ENCODE measurements around the gene ELL. TPM values are rescaled to one million over a fixed set of nuclear protein-coding genes. Genes with fewer than 3 reads are reported as not detected.
"Not testable (repeated sequence)": the region's sequence is repeated elsewhere in the genome, so short reads cannot be mapped to it uniquely, and the experiment has no call there.

The ELL gene
- total and polyA plus RNA-seq, 9 of the 15 experiments (the other 6 are each of a cell fraction or from before 2014, with no cell fraction given), result 0.24 to 22.5 (median 4.1) TPM

DNA sequence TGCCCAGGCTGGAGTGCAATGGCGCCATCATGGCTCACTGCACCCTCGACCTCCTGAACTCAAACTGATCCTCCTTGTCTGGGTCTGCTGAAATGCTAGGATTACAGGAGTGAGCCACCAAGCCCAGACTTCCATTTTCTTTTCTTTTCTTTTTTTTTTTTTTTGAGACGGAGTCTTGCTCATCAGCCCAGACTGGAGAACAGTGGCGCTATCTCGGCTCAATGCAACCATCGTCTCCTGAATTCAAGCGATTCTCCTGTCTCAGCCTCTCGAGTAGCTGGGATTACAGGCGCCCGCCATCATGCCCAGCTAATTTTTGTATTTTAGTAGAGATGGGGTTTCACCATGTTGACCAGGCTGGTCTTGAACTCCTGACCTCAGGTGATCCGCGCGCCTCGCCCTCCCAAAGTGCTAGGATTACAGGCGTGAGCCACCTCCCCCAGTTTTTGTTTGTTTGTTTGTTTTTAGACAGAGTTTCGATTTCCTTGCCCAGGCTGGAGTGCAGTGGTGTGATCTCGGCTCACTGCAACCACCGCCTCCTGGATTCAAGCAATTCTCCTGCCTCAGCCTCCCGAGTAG lies 1.1 kb upstream of the ELL start:
- H3K9me1 ChIP-seq (ENCODE audit: control insufficient read depth, insufficient read depth, low read length); CTCF ChIA-PET (ENCODE audit: low intra/inter-chr PET ratio); DNase-seq (ENCODE audit: extremely low read depth in 1 of 4, low spot score in 3 of 4); ATAC-seq; FAIRE-seq; H3K27me3 ChIP-seq (ENCODE audit: control insufficient read depth in 2 of 2, insufficient read depth in 2 of 2, low read length in 2 of 2); in situ Hi-C loops (cut with MboI); H3K9me3 ChIP-seq (replicated peaks; ENCODE audit: control insufficient read depth, insufficient read depth, low read depth, low read length); H3K36me3 ChIP-seq (ENCODE audit: control insufficient read depth, insufficient read depth, low read length): not testable (repeated sequence)
- peak overlapping the region in 1 of 2 experiments; percentile 66; a peak in 2 of 4 replicates for H3K9ac ChIP-seq (ENCODE audit: insufficient read depth in 1 of 2, low read depth in 2 of 2, low read length in 2 of 2)
- H2AFZ ChIP-seq (ENCODE audit: low read depth, low read length), result peak overlapping the region; percentile 73
- intact Hi-C loops (cut with micrococcal nuclease), result loop anchor here (2.0 to 5.0 kb wide), 3 partner anchors 22 to 49 kb away; partner anchors contain the start of genes KXD1 and UBA52
- H3K4me3 ChIP-seq, result peak overlapping the region; percentile 23; the same call in 1 of the 2 replicates
- TSS peak; percentile 87 for BruUV-seq (replicated peaks)
- H3K27ac ChIP-seq (ENCODE audit: extremely low read depth, low read depth, low read length), result peak overlapping the region; percentile 70
- peaks cover 11 to 34% of the 10 kb centered on the region in 2 experiments for H3K4me1 ChIP-seq (replicated peaks in 1 of 2; ENCODE audit: control insufficient read depth in 2 of 2, insufficient read depth in 2 of 2, low read length in 2 of 2)
- 53% methylated on average over 9 of the region's 19 CpGs for WGBS (ENCODE audit: insufficient coverage, low coverage, missing lambda C conversion rate)
- POLR2A ChIA-PET, result interaction anchor here (1.0 to 7.0 kb wide), 3 partner anchors 14 to 242 kb away, joined by 3 to 84 read pairs (median 3); partner anchors contain the start of gene JUND
- peaks cover 11% of the 10 kb centered on the region; the same call in 1 of the 2 replicates for H4K20me1 ChIP-seq (replicated peaks; ENCODE audit: control insufficient read depth, insufficient read depth, low read length)
- H3K79me2 ChIP-seq (ENCODE audit: control insufficient read depth, insufficient read depth, low read length), result peaks cover 39% of the 10 kb centered on the region
- peak overlapping the region; percentile 60 for H3K4me2 ChIP-seq (ENCODE audit: insufficient read depth, low read length)
- TF ChIP-seq TAL1 (IDR thresholded peaks at IDR 0.05), result 0 out of 2 replicates have a peak, but pooled peaks have one; percentile 10
- 0 out of 2 replicates have a peak, but pooled peaks have one; percentile 60 for TF ChIP-seq LARP7 (IDR thresholded peaks at IDR 0.05)
- TF ChIP-seq, protein P1, sequence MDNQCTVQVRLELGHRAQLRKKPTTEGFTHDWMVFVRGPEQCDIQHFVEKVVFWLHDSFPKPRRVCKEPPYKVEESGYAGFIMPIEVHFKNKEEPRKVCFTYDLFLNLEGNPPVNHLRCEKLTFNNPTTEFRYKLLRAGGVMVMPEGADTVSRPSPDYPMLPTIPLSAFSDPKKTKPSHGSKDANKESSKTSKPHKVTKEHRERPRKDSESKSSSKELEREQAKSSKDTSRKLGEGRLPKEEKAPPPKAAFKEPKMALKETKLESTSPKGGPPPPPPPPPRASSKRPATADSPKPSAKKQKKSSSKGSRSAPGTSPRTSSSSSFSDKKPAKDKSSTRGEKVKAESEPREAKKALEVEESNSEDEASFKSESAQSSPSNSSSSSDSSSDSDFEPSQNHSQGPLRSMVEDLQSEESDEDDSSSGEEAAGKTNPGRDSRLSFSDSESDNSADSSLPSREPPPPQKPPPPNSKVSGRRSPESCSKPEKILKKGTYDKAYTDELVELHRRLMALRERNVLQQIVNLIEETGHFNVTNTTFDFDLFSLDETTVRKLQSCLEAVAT (IDR thresholded peaks at IDR 0.05), result peak; percentile 41 to 60; a peak in 1 of 4 replicates
- TF ChIP-seq CC2D1A (IDR thresholded peaks at IDR 0.05), result peak; percentile 78; the same call in 1 of the 2 replicates
- TF ChIP-seq PHF20 (IDR thresholded peaks at IDR 0.05; ENCODE audit: partially characterized antibody), result peak; percentile 28
- 0 out of 2 replicates have a peak, but pooled peaks have one; percentile 76 for TF ChIP-seq PTBP1 (IDR thresholded peaks at IDR 0.05; ENCODE audit: low read depth, low read length)
- peak; percentile 29 for TF ChIP-seq CHD4 (IDR thresholded peaks at IDR 0.05; ENCODE audit: insufficient read depth, insufficient replicate concordance, low read depth, low read length, poor library complexity, severe bottlenecking)
- TF ChIP-seq RCOR1 (IDR thresholded peaks at IDR 0.05; ENCODE audit: borderline replicate concordance in 1 of 2, low read depth in 2 of 2, low read length in 2 of 2), result peak in 1 of 2 experiments; percentile 71; a peak in 1 of 4 replicates
- TF ChIP-seq HDAC2 (IDR thresholded peaks at IDR 0.05), result peak; percentile 98
- 0 out of 2 replicates have a peak, but pooled peaks have one; percentile 13 for TF ChIP-seq ARID2 (IDR thresholded peaks at IDR 0.05)
- TF ChIP-seq ARNT (IDR thresholded peaks at IDR 0.05), result peak; percentile 70 to 82
- peak; percentile 99 for TF ChIP-seq BCOR (IDR thresholded peaks at IDR 0.05)
- peak; percentile 39 to 56; a peak in 2 of 4 replicates for TF ChIP-seq TRIM24 (IDR thresholded peaks at IDR 0.05)
- peak; percentile 39; the same call in 1 of the 2 replicates for TF ChIP-seq TRIM28 (IDR thresholded peaks at IDR 0.05)
